Large intestine (tissue), 3 donors: Measurements from ENCODE around the gene RBKS. TPM values are rescaled to one million over a fixed set of nuclear protein-coding genes. Genes with fewer than 3 reads are reported as not detected.

Source experiments
- DNase-seq, 2 donors: peaks; one replicate each; pipeline versions ENCODE4 v3.0.0 to v3.0.0-alpha.2; 2013
- H3K27ac ChIP-seq: one replicate; pipeline ENCODE4 v1.5.1; 2013; ENCODE audit warnings: low read length
- H3K27me3 ChIP-seq: 2 replicates; pipeline ENCODE4 v1.6.1; 2013; ENCODE audit warnings: low read length; ENCODE audit not compliant: control insufficient read depth, insufficient read depth
- H3K36me3 ChIP-seq: 2 replicates; pipeline ENCODE4 v1.6.1; 2013; ENCODE audit warnings: low read length; ENCODE audit not compliant: control insufficient read depth, insufficient read depth
- H3K4me1 ChIP-seq: one replicate; pipeline ENCODE4 v1.6.1; 2013; ENCODE audit warnings: low read length; ENCODE audit not compliant: control insufficient read depth, insufficient read depth
- H3K4me3 ChIP-seq: one replicate; pipeline ENCODE4 v1.5.1; 2013; ENCODE audit warnings: low read length
- H3K9me3 ChIP-seq: one replicate; pipeline ENCODE4 v1.6.1; 2013; ENCODE audit warnings: mild to moderate bottlenecking, low read depth, low read length, moderate library complexity; ENCODE audit not compliant: control insufficient read depth
- WGBS: methylation state at CpG from one replicate; pipeline ENCODE4 v1.1.5; 2013; ENCODE audit warnings: low lambda C conversion rate; ENCODE audit not compliant: insufficient coverage; 5-methylcytosine and 5-hydroxymethylcytosine counted together
- polyA plus RNA-seq: library from polyadenylated mRNA; unstranded; fragments of 120-200 nt; gene quantifications from one replicate; pipeline ENCODE4 v1.2.1, GENCODE V29; 2013

Gene RBKS
- polyA plus RNA-seq, 1 donor: 30.4 TPM

GRCh38 chr2:27838502-27838901 is 51.7 kb downstream of the RBKS start:
- no peak for DNase-seq
- H3K27ac ChIP-seq: no peak overlapping the region
- H3K4me3 ChIP-seq: no peak overlapping the region
- H3K9me3 ChIP-seq: no peaks in the 10 kb centered on the region
- peaks cover 3% of the 10 kb centered on the region for H3K36me3 ChIP-seq
- no peaks in the 10 kb centered on the region for H3K4me1 ChIP-seq
- no peaks in the 10 kb centered on the region for H3K27me3 ChIP-seq

DNA sequence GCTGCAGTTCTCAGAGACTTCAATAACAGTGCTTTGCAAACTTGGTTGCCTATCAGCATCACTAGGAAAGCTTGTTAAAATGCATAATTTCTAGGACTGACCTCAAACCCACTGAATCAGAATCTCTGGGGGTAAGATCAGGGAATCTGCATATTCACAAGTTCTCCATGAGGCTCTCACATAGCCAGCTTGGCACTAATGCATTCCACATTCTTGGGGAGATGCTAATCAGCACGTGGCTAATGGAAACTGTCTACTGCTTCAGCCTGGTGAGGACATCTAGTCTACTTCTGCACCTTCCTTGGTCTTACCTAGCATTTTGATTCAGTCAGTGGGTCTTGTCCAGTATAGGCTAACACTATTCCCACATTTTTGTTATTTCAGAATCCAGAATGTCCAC is 56.3 kb downstream of the RBKS start:
- no peaks in the 10 kb centered on the region for H3K4me1 ChIP-seq
- peaks cover 18% of the 10 kb centered on the region for H3K36me3 ChIP-seq
- no peak for DNase-seq
- H3K27ac ChIP-seq: no peak overlapping the region
- no peaks in the 10 kb centered on the region for H3K27me3 ChIP-seq
- no peaks in the 10 kb centered on the region for H3K9me3 ChIP-seq
- WGBS: no CpG with 5 or more reads among the region's 1 CpG
- H3K4me3 ChIP-seq: no peak overlapping the region

GRCh38 chr2:27832396-27832795 is 57.8 kb downstream of the RBKS start:
- H3K9me3 ChIP-seq: no peaks in the 10 kb centered on the region
- no peak overlapping the region for H3K27ac ChIP-seq
- peaks cover 18% of the 10 kb centered on the region for H3K36me3 ChIP-seq
- no peaks in the 10 kb centered on the region for H3K27me3 ChIP-seq
- no CpG with 5 or more reads among the region's 2 CpGs for WGBS
- no peak for DNase-seq
- H3K4me3 ChIP-seq: no peak overlapping the region
- H3K4me1 ChIP-seq: no peaks in the 10 kb centered on the region

- no peaks in the 10 kb centered on the region for H3K4me1 ChIP-seq
- no peaks in the 10 kb centered on the region for H3K27me3 ChIP-seq
- no peak overlapping the region for H3K4me3 ChIP-seq
- WGBS: 100% methylated on average over 1 of the region's 7 CpGs
- DNase-seq: no peak
- no peaks in the 10 kb centered on the region for H3K9me3 ChIP-seq
- peaks cover 18% of the 10 kb centered on the region for H3K36me3 ChIP-seq
- H3K27ac ChIP-seq: no peak overlapping the region
Measured at GRCh38 chr2:27831279-27832050, 58.7 kb downstream of the RBKS start.

- no peak for DNase-seq
- no peaks in the 10 kb centered on the region for H3K27me3 ChIP-seq
- WGBS: no CpG with 5 or more reads among the region's 4 CpGs
- no peak overlapping the region for H3K4me3 ChIP-seq
- H3K9me3 ChIP-seq: no peaks in the 10 kb centered on the region
- H3K4me1 ChIP-seq: no peaks in the 10 kb centered on the region
- H3K36me3 ChIP-seq: peaks cover 18% of the 10 kb centered on the region
- H3K27ac ChIP-seq: no peak overlapping the region
Measured at GRCh38 chr2:27830656-27831055, 59.5 kb downstream of the RBKS start.

DNA sequence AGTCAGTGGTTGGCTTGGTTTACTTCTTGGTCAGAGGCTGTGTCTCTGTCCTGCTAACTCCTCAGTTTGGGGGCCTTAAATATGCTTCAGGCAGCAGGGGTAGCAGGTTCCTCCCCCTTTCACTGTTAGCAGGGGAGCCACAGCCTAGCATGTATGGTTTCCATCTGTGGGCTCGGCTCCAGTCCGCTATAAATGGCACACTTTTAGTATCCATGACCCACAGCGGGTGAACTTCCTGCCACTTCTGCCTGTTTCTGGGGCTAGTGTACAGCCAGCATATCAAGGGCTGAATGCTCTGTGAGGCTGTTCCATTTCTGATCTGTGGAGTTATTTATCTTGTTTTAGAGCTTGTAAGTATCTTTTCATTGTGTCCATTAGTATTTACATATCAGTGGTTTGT is 60.4 kb downstream of the RBKS start:
- no peaks in the 10 kb centered on the region for H3K4me1 ChIP-seq
- no peaks in the 10 kb centered on the region for H3K9me3 ChIP-seq
- no peak for DNase-seq
- no peak overlapping the region for H3K4me3 ChIP-seq
- H3K36me3 ChIP-seq: peaks cover 18% of the 10 kb centered on the region
- no peaks in the 10 kb centered on the region for H3K27me3 ChIP-seq
- no peak overlapping the region for H3K27ac ChIP-seq
- no CpG with 5 or more reads among the region's 3 CpGs for WGBS

- DNase-seq: no peak
- WGBS: 57% methylated on average over 1 of the region's 1 CpG
- no peak overlapping the region for H3K27ac ChIP-seq
- H3K36me3 ChIP-seq: peaks cover 21% of the 10 kb centered on the region
- H3K27me3 ChIP-seq: no peaks in the 10 kb centered on the region
- no peaks in the 10 kb centered on the region for H3K4me1 ChIP-seq
- no peaks in the 10 kb centered on the region for H3K9me3 ChIP-seq
- H3K4me3 ChIP-seq: no peak overlapping the region
Measured at GRCh38 chr2:27828305-27828704, 61.9 kb downstream of the RBKS start.

DNA sequence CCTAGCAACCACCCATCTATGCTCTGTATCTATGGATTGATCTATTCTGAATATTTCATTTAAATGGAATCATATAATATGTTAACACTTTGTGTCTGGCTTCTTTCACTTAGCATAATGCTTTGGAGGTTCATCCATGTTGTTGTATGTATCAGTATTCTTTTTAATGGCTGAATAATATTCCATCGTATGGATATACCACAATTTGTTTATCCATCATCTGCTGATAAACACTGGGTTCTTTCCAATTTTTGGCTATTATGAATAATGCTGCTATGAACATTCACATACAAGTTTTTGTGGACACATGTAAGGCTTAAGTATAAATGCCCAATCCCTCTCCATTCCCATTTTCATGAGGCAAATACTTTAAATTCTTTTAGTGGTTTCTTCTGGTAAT is 65.8 kb downstream of the RBKS start:
- WGBS: no CpG with 5 or more reads among the region's 1 CpG
- H3K27ac ChIP-seq: no peak overlapping the region
- H3K4me1 ChIP-seq: peaks cover 15% of the 10 kb centered on the region
- no peak overlapping the region for H3K4me3 ChIP-seq
- H3K36me3 ChIP-seq: peaks cover 5% of the 10 kb centered on the region
- H3K27me3 ChIP-seq: no peaks in the 10 kb centered on the region
- no peaks in the 10 kb centered on the region for H3K9me3 ChIP-seq
- DNase-seq: no peak

DNA sequence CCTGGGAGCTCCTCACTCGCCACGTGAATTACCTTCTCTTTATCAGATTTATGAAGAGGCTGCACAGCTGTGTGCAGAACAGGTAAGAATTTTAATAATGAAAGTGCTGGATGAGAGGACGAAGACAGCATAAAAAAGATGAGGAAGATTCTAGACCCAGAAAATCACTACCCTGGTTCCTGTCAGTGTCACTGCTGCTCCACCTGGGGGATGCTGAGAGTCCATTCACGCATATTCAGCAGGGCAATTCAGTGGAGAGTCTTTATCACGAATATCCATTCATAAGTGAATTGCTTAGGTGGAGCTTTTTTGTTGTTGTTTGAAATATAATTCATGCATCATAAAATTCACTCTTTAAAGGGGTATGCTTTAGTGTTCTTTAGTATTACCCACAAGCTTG is 66.6 kb downstream of the RBKS start:
- no peaks in the 10 kb centered on the region for H3K27me3 ChIP-seq
- peaks cover 11% of the 10 kb centered on the region for H3K36me3 ChIP-seq
- DNase-seq: no peak
- no peaks in the 10 kb centered on the region for H3K9me3 ChIP-seq
- H3K4me3 ChIP-seq: no peak overlapping the region
- no peak overlapping the region for H3K27ac ChIP-seq
- 80% methylated on average over 1 of the region's 5 CpGs for WGBS
- H3K4me1 ChIP-seq: peaks cover 15% of the 10 kb centered on the region

GRCh38 chr2:27823135-27823534 is 67.1 kb downstream of the RBKS start:
- H3K4me1 ChIP-seq: peaks cover 15% of the 10 kb centered on the region
- DNase-seq: no peak
- H3K4me3 ChIP-seq: no peak overlapping the region
- peak overlapping the region; percentile 76 for H3K27ac ChIP-seq
- no peaks in the 10 kb centered on the region for H3K27me3 ChIP-seq
- peaks cover 13% of the 10 kb centered on the region for H3K36me3 ChIP-seq
- H3K9me3 ChIP-seq: no peaks in the 10 kb centered on the region
- 89% methylated on average over 3 of the region's 5 CpGs for WGBS

GRCh38 chr2:27822049-27822448 is 68.1 kb downstream of the RBKS start:
- Histone ChIP-seq H3K4me3 (no peak overlapping the region), H3K27me3 (no peaks in the 10 kb centered on the region), H3K36me3 (peaks cover 13% of the 10 kb centered on the region), H3K4me1 (peaks cover 15% of the 10 kb centered on the region), H3K9me3 (no peaks in the 10 kb centered on the region), H3K27ac (peak overlapping the region; percentile 76)
- peak; percentile 72 to 78 for DNase-seq
- WGBS: no CpG with 5 or more reads among the region's 1 CpG
